Activated CD8-positive, alpha-beta memory T cell treated with anti-CD3 and anti-CD28 coated beads, Interleukin-2, amount 50 U/mL, for 48 hours (primary cell): ENCODE results near the gene XRCC3.
A peak's percentile ranks its signal among the peaks of the same experiment; 100 is the strongest.

ENCODE experiments used
- DNase-seq: peaks from one replicate; pipeline ENCODE4 v3.0.0-alpha.2; 2020

XRCC3 gene

DNA sequence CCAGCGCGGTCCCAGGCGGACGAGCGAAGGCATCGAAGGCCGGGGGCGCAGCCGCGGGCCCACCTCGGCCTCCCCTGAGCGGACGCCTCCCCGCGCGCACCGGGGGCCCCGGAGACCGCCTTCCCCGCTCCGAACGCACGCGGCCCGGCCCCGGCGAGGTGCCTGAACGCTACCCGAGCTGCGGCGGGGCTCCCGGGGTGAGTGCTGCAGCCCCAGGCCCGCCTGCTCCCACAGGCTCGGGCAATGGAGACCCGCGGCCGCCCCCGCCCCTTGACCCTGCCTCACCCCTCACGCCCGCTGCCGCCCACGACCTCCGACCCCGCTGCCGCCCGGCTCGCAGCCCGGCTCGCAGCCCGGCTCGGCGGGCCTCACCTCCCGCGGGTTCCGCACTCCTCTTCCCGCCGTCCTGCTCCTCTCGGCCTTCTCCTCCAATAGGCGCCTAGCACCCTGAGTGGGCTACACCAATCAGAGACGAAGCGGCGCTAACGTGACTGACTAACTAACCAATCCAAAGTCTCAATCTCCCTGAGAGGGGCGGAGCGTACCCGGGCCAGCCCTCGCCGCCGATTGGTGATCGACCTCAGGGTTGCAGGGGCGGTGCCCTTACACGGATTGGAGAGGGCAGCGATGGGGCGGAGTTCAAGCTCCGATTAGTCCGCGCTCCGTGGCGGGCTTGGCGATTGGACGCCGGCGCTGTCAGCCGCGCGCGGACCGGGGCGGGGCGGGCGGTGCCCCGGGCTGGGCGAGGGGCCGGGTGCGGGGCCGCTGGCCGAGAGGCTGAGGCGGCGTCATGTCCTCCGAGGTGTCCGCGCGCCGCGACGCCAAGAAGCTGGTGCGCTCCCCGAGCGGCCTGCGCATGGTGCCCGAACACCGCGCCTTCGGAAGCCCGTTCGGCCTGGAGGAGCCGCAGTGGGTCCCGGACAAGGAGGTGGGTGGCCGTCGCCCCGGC, at the start of gene XRCC3, which contains the start of gene ZFYVE21:
Gene XRCC3 (minus strand): TSS at position 400 of the 949 bp plus-strand sequence. CDS start 4,364 bp downstream, outside the sequence.
Gene ZFYVE21 (plus strand): TSS at position 759 of the 949 bp plus-strand sequence. CDS start 32 bp downstream, at position 791.
- peak; percentile 99 for DNase-seq

- no peak for DNase-seq
These were observed 48.7 kb upstream of the XRCC3 start for GRCh38 chr14:103763730-103764488.

GRCh38 chr14:103762541-103762940, 47.3 kb upstream of the XRCC3 start:
- DNase-seq: no peak

DNA sequence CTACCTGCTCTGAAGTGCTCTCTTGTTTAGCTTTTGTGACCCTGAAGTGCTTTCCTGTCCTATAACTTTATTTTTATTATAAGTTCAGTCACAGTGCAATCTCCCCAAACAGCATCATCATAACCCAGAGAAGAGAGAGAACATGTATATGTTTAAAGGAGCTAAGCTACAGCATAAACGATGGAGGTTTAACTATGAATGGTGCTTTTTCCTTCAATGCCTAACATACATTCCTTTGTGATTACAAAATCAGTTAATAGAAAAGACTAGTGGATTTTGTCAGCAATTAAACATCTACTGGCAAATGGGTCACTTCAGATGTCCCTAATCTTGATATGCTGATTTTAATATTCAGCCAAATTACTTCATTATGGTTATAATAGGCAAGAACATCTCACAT, 46.8 kb upstream of the XRCC3 start:
- no peak for DNase-seq

GRCh38 chr14:103758059-103758776, 43.0 kb upstream of the XRCC3 start:
- no peak for DNase-seq

DNA sequence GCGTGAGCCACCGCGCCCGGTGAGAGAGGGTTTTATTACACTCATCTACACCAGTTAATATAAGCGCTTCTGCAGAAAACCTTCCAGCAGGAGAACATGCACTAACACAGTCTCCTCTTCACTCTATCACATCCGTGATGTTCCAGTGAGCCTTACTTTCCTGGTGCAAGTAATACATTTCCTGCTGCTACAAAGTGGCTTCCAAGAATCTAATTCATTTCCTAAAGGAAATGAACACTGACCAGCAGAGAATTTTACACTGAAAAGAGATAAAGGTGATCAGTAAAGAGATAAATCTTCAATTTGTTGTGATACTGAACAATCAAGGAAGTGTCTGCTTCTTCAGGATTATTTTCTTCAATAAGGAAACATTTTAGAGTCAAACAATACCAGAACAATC, 39.8 kb upstream of the XRCC3 start:
- DNase-seq: no peak

DNA sequence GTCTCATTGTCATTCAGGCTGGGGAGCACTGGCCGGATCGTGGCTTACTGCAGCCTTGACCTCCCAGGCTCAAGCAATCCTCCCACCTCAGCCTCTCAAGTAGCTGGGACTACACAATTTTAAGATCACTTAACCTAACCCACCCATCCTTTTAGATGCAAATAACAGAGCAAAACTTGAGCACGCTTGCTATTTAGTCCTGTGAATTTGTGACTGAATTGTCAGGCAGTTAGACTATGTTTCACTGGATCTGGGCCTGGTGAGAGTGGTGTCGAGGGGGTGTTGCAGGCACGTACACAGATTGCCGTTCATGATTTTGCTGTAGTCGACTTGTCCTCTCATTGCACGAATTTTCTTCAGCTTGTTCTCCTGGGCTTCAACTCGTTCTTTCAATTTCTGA, 38.5 kb upstream of the XRCC3 start:
- no peak for DNase-seq

GRCh38 chr14:103749860-103750259, 34.6 kb upstream of the XRCC3 start:
- no peak for DNase-seq

GRCh38 chr14:103749452-103749851, 34.2 kb upstream of the XRCC3 start:
- no peak for DNase-seq

DNA sequence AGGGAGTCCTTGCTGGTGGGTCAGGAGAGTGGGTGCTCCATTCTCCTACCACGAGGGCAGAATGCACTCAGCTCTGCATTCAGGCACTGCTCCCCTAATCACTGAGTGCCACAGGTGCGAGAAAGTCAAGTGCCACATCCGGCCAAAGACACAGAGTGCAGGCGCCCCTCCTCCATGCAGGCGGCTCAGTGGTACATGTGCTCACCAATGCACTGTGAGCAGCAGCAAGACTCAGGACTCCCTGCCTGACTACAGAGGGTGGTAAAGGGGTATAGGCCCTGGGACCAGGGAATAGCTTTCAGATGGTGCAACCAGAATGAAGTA, 33.2 kb upstream of the XRCC3 start:
- peak; percentile 72 for DNase-seq

DNA sequence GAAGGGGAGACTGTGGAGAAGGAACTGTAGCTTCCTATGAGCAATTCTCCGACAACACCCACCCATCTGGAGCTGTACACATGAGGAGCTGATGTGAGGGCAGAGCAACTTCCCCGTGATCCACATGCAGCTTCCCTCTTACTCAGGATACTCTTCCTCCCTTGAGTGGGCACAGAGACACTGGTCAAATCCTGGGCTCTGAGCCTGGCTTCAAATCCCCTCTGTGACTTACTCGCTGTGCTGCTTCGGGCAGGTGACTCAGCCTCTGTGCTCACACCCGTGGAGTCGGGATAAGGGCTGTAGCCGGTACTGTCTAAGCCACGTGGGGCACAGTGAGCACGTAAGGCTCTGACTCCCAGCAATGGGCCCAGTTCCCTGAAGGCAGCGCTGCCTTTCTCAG, 31.4 kb upstream of the XRCC3 start:
- DNase-seq: peak; percentile 34

DNA sequence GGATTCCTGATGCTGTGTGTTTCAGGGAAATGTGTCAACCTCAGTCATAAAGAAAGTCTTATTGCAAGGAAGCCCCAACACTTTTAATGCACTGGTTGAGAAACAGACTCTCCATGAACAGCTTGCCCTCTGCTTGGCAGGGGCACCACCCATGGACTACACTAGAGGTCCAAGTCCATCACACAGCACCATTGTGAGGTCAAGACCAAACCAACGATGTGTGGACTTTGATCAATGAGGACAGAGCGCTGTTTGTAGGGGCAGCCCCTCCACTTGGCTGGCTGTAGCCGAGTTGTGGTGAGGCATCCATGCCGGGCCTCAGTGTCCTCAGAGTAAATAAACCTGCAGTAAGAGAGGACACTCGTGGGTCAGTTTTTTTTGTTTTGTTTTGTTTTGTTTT, 30.2 kb upstream of the XRCC3 start:
- peak; percentile 36 for DNase-seq

DNA sequence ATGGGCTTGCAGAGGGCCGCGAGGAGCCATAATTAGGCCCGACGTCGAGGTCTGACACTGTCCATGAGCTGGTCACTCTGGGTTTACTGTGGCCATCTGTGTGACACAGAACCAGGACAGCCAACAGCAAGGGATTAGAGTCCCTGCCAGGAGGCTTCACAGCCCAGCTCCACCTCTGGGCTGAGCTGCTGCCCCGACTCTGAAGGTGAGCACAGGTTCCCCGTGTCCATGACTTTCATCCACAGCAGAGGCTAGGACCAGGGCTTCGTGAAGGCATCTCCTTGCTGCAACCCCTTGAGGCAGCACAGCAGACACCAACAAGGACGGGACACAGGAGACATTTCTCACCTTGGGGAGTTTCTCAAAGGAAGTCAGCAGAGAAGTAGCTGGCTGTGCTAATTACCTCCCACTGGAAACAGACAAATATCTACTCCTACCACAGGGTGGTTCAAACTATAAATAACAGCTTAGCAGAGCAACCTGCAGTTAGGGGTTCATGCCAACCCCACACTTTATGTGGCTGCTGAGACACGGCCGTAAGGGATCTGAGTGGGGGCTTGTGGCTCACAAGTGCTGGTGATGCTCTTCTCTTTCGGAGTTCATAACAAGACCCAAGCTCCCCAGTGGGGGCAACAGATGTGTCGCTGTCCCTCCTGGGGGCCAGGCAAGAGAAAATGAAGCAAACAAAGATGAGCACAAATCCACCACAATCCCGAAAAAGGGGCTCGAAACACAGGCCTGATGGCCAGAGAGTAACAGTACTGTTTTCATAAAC, 29.6 kb upstream of the XRCC3 start:
- DNase-seq: peak; percentile 25

- DNase-seq: peak; percentile 7
These were observed 28.4 kb upstream of the XRCC3 start for GRCh38 chr14:103743691-103744090.

- DNase-seq: peak; percentile 35
These were observed 27.4 kb upstream of the XRCC3 start for GRCh38 chr14:103742499-103743255.

GRCh38 chr14:103741876-103742275, 26.6 kb upstream of the XRCC3 start:
- peak; percentile 35 for DNase-seq

GRCh38 chr14:103740991-103741689, 25.9 kb upstream of the XRCC3 start:
- peak; percentile 39 for DNase-seq

DNA sequence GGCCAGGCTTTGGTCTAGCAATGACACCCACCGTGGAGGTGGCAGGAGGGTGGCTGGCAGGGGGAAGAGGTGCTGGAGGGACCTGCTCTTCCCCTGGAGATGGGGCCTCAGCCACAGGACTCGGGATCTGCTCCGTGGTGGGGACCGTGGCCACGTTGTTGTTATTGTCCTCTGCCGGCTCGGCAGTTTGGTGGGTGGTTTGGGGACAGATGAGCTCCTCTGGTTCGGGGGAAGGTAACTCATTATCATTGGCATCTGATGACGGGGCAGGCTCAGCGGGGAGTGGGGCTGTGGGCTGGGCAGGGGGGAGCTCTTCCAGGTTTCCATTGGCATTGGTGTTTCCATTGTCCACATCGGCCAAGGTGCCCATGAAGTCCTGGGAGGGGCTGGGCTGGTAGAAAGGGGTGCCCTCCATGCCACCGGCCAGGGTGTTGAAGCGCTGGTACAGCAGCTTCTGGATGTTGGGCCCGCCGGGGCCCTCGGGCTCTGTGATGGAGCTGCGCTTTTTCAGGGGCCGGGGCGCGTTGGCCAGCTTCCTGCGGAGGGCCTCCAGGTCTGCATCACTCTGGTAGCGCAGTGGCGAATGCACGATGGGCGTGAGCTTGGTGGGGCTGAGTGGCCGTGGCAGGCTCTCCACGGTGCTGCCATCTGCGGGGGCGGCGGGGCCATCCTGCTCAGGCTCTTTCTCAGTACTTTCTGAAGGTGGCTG, 24.7 kb upstream of the XRCC3 start:
- no peak for DNase-seq

DNA sequence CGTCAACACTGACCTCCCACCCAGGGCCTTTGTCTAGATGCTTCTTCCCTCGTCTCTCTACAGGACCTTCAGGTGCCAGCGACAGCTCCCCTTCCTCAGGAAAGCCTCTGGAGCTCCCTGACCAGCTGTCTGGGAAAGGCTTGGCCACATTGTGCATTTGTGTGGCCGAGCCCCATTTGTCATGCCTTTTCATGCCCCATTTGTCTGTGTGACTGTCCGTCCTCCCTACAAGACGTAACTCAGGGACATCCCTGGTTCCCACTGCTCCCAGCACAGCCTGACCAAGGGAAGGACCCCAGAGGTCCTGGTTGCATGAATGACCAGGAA, 24.2 kb upstream of the XRCC3 start:
- DNase-seq: no peak

DNA sequence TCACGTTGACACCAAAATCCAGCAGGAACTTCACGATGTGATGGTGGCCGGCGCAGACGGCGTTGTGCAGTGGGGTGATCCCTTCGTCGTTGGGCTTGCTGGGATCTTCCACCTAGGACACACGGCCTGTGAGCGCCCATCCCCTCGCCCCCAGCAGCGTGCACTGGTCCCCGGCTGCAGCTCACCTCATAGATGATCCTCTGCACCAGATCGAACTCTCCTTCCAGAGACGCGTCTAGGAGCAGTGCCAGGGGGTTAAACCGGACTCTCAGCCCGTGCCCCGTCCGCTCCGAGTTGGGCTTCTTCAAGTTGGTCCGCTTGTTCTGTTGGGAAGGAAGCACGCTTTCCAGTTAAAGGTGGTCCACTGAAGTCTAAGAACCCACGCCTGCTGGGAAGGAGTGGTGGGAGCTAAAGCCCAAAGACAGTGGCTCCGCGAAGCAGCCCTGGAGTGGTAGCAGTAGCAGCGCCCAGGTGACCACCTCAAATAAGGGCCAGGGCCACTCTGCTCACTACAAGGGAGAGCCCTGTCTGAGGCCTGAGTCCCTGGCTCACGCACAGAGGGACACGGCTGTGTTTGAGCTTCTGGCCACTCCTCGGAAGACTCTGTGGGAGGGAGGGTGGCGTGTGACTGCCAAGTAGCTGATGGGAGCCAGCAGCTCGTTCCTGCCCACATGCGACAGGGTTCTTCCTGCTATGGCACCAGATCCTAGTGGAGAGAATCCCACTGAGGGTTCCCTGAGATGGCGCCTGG, 23.6 kb upstream of the XRCC3 start:
- no peak for DNase-seq
